GM08714 (cell line): ENCODE data around the gene SCFD2.

Experiments used
- H3K4me3 ChIP-seq: fragments of 200-500 bp; sonication (Bioruptor generic); 2 replicates; pipeline ENCODE4 v1.5.1; 2014; ENCODE audit warnings: mild to moderate bottlenecking, low read length, inconsistent platforms
- ZNF274 ChIP-seq: IDR thresholded peaks from 2 replicates; pipeline ENCODE4 v1.6.1; 2012; ENCODE audit warnings: mild to moderate bottlenecking, low read depth, low read length

The SCFD2 gene

GRCh38 chr4:53132132-53132891, 233.5 kb downstream of the SCFD2 start:
- TF ChIP-seq ZNF274, result no peak
- no peak overlapping the region for H3K4me3 ChIP-seq

- TF ChIP-seq ZNF274, result no peak
- H3K4me3 ChIP-seq, result no peak overlapping the region
These were observed 234.3 kb downstream of the SCFD2 start for GRCh38 chr4:53131562-53131925.

GRCh38 chr4:53130896-53131561, 234.8 kb downstream of the SCFD2 start:
- H3K4me3 ChIP-seq, result no peak overlapping the region
- TF ChIP-seq ZNF274, result no peak

- H3K4me3 ChIP-seq, result no peak overlapping the region
- TF ChIP-seq ZNF274, result no peak
These were observed 237.0 kb downstream of the SCFD2 start for GRCh38 chr4:53128706-53129357.

GRCh38 chr4:53128231-53128630, 237.6 kb downstream of the SCFD2 start:
- H3K4me3 ChIP-seq, result no peak overlapping the region
- no peak for TF ChIP-seq ZNF274

- H3K4me3 ChIP-seq, result no peak overlapping the region
- no peak for TF ChIP-seq ZNF274
These were observed 238.5 kb downstream of the SCFD2 start for GRCh38 chr4:53127365-53127764.

- TF ChIP-seq ZNF274, result no peak
- no peak overlapping the region for H3K4me3 ChIP-seq
These were observed 239.8 kb downstream of the SCFD2 start for GRCh38 chr4:53126099-53126498.

GRCh38 chr4:53123819-53124218, 242.0 kb downstream of the SCFD2 start:
- no peak for TF ChIP-seq ZNF274
- H3K4me3 ChIP-seq, result no peak overlapping the region

- no peak for TF ChIP-seq ZNF274
- H3K4me3 ChIP-seq, result no peak overlapping the region
These were observed 242.7 kb downstream of the SCFD2 start for GRCh38 chr4:53123171-53123570.

GRCh38 chr4:53122280-53123116, 243.4 kb downstream of the SCFD2 start:
- no peak overlapping the region for H3K4me3 ChIP-seq
- TF ChIP-seq ZNF274, result no peak

- TF ChIP-seq ZNF274, result no peak
- no peak overlapping the region for H3K4me3 ChIP-seq
These were observed 244.5 kb downstream of the SCFD2 start for GRCh38 chr4:53121264-53121865.

GRCh38 chr4:53120778-53121177, 245.1 kb downstream of the SCFD2 start:
- H3K4me3 ChIP-seq, result no peak overlapping the region
- no peak for TF ChIP-seq ZNF274

- TF ChIP-seq ZNF274, result no peak
- no peak overlapping the region for H3K4me3 ChIP-seq
These were observed 246.2 kb downstream of the SCFD2 start for GRCh38 chr4:53119680-53120079.

- H3K4me3 ChIP-seq, result no peak overlapping the region
- TF ChIP-seq ZNF274, result no peak
These were observed 247.2 kb downstream of the SCFD2 start for GRCh38 chr4:53118676-53119075.

GRCh38 chr4:53116954-53117353, 248.9 kb downstream of the SCFD2 start:
- H3K4me3 ChIP-seq, result no peak overlapping the region
- no peak for TF ChIP-seq ZNF274
